NCI-H748 treated with DMSO at 0.1 percent for 48 hours (cell line): Measurements from ENCODE around the gene CES2.

Experiments
- DNase-seq: peaks from one replicate; lab custom pipeline; 2025; lab: John Stamatoyannopoulos, UW

CES2 gene

GRCh38 chr16:66903544-66904427 lies 31.5 kb upstream of the CES2 start:
- DNase-seq, result no peak

DNA sequence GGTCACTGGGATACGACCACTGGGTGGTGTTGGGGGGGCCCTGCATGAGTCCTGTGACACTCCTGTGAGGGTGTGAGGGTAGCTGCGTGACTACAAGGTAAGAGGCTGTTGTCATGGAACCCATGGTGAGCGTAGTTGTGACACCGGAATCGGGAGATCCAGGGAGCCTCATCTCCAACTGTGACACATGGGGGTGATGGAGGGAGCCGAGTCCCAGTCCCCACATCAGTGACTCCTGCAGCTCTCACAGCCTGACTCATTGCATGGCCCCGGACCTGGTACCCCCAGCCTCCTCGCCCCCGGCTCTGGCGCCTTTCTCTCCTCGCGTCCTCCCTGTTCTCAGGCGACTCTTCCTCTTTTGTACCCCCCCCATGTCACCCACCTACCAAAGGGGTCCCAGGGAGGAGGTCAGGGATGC lies 30.9 kb upstream of the CES2 start:
- DNase-seq, result no peak

GRCh38 chr16:66904846-66905632 lies 30.3 kb upstream of the CES2 start:
- DNase-seq, result no peak

DNA sequence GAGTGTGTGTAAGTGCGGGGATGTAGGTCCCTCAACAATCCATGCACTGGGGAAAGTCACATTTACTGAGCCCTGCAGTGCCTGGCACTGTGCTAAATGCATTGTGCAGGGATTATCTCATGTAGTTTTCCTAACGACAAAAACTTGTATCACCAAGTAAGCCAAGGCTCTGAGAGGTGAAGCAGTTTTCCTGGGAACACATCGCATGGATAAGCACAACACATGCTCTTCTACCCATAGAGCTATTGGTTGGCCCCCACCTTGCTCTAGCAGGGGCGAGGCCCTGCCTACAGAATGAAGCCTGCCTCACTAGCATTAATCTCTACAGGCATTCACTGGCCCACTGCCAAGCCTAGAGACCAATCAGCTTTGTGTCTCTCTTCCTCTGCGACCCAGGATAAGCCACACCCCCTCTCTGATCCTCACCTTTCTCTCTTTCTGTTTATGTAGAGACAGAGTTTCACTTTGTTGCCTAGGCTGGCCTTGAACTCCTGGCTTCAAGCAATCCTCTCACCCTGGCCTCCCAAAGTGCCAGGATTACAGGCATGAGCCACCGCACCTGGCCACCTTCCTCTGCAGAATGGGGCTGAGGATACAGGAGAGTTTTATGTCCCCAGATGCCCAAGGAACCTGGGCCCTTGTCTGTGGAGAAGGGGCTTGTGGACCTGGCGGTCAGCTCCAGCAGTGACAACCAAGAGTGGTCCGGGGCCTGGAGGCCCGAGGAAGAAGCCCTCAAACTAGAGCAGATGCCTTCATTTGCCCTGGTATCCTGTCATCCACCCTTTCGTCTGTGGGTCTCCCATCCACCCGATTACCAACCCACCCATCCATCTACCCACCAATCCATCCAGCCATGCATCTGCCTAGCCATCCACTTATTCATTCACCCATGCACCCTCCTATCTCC lies 29.4 kb upstream of the CES2 start:
- peak; percentile 3 for DNase-seq

DNA sequence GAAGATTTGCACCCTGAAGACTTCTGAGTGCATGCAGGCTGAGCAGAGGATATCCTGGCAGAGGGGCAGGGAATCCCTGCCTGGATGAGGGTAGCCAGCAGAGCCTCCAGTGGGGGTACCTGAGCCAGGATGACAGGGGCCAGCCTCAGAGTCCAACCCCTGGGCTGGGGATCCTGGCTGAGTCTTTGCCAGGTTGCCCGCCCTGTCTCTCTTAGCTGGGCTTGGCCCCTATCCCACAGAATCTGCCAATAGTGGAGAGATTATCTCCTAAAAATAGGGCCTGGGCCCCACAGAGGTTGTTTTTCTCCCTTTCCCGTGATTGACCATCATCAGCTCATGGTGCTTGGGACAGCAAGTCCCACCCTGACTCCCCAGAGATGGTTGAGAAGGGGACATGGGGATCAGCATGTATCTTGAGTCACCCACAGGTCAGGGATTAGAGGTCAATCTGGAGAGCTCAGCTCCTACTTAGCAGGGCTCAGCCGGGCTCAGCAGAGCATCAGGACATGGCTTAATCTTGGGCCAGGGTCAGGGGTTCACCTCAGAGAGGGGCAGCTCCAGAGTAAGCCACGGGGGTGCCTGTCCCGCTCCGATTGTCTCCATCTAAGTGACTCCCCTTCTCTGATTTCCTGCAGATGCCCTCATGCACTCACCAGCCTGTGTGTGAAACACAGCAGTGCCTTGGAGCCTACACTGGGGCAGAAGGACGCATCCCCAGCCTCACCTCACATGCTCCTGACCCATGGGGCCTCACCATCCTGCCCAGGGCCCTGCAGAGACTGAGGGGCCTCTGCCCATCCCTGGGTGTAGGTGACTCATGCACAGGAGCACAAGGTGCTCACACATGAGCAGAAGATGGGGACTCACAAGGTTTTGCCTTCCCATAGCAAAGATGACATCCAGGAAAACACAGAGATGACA lies 28.1 kb upstream of the CES2 start:
- DNase-seq, result no peak

DNA sequence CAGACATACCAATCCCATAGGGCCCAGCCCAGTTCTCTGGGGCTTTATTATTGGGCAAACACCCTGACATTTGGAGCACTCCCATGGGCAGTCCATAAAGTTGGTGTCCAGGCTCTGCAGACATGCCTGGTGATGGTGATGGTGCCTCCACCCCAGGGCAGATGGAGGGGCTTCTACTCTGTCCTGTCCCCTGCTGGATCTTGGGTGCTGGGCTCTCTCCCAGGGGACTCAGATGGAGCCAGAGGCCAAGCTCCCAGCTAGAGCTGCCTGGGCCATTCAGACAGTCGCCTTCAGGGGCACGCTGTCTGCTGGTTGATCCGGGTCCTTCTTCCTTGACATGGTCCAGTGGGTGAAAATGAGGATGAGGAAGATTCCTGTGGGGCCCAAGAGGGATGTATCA lies 27.2 kb upstream of the CES2 start:
- DNase-seq, result no peak

DNA sequence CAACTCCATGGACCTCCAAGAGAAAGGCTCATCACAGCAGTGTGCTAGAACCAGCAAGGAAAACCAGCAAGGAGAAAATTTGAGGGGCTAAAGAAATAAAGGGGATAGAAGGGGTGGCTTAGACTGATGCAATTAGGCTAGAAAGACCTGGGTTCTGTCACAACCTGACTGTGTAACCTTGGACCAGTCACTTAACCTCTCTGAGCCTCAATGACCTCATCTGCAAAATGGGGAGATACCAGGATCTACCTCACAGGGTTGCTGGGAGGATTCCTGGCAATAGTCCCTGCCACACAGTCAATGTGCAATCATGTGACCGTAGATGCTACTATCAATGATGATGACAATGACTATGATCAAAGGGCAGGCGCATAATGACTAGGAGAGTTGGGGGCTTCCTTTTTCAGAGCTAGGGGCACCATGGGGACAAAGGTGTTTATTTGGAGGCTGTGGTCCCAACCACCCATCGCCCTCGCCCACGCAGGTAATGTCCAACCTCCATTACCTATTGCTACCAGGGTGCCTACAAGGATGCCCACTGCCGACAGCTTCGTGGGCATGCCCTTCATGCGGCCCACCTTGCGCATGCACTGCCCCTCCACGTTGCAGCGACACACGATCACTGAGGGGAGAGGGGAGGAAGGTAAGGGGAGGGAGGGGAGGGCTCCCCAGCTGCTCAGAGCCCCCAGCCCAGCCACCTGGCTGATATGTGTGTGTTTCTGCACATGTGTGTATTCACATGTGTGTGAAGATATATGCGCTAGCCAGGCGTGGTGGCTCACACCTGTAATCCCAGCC lies 26.4 kb upstream of the CES2 start:
- DNase-seq, result no peak

DNA sequence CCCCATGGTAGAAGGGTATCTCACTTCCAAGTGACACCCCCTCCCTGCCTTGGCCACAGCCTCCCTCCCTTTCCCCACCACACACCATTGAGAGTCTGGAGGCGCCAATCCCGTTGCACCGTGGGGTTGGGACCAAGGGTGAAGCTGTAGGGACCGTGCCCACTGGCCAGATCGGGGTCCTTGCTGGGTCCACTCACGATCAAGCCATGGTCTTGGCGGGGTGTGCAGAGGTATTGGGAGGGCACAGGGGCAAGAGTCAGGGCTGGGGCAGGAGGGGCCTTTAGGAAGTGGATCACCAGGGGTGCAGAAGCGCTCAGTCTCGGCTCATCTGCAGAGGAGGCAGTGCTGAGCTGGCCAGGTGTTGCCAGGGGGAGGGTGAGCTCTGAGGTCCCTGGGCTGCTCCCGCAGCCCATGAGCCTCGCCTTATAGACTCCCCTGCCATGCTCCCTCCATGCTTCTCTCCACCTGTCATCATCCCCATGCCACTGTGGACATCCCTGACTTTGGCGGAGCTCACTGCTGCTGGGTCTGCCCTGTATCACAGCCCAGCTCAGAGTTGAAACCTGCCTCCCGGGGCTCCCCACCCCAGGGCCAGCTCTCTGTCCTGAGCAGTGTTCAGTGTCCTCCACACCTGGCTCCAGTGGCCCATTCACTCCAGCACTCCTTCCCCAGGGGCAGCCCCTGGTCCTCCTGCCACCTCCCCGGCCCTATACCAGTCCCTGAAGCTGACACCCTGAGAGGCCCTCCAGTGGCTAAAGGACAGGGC lies 25.0 kb upstream of the CES2 start:
- DNase-seq, result no peak

DNA sequence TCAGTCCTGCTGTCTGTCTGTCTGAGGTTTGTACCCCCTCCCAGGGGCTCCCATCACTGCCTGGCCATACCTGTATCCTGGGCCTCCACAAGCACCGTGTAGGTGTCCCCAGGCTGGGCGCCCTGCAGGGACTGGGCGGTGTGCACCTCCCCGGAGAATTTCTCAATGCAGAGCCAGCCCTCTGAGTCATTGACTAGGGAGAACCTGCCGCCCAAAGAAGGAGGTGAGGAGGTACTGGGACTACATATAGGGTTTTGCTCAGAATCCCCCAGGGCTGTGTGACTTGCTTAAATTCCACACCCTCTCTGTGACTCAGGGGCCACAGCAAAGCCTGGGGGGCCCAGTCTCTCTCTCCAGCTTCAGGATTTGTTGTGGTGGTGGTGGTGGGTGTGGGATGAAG lies 24.2 kb upstream of the CES2 start:
- no peak for DNase-seq

GRCh38 chr16:66911801-66912200 lies 23.5 kb upstream of the CES2 start:
- no peak for DNase-seq

- DNase-seq, result no peak
Measured at GRCh38 chr16:66913081-66913480, 22.2 kb upstream of the CES2 start.

GRCh38 chr16:66913711-66914110 lies 21.6 kb upstream of the CES2 start:
- DNase-seq, result no peak

DNA sequence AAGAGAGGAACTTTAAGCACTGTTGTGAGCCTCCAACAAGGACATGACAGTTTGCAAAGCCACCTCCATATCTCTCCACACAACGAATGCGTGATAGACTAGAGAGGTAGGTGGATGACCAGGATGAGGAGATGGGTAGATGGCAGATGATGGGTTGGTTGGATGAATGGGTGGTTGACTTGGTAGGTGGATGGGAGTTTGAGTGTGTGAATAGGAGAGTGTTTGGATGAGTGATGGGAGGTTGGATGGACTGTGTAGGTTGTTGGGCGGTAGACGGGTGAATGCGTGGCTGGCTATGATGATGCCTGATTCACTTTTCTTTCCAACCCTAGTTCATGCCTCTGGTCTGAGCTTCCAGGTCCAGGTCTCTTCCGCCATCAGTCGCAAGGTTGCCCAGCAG lies 20.8 kb upstream of the CES2 start:
- no peak for DNase-seq

GRCh38 chr16:66915041-66915440 lies 20.3 kb upstream of the CES2 start:
- DNase-seq, result no peak

GRCh38 chr16:66916518-66916917 lies 18.8 kb upstream of the CES2 start:
- no peak for DNase-seq

DNA sequence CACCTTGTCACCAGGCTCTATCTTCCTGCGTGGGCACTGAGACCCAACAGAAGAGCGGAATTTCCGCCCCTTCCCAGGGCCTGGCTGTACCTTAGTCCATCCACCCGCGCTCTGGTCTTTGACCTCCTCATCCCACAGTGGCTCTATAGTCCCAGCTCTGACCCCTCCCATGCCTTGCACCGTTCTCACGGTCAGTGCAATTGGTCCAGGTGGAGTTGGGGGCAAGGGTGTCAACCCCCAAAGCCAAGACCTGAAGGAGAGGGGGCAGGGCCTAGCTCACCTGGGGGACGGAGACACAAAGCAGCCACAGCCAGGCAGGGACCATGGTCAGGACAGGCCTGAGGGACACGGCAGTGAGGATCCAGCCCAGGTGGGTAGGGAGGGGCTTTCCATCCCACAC lies 17.6 kb upstream of the CES2 start:
- no peak for DNase-seq

- no peak for DNase-seq
Measured at GRCh38 chr16:66918355-66918754, 17.0 kb upstream of the CES2 start.

GRCh38 chr16:66918803-66919568 lies 16.3 kb upstream of the CES2 start, which contains the start of gene CDH16:
Gene CDH16, minus strand, starts transcription at chr16:66918885. Its CDS starts 820 bp downstream, at chr16:66918065.
- no peak for DNase-seq
